OCI-LY7 (cell line): ENCODE measurements around the gene KCTD3.

Source experiments
- CTCF ChIP-seq: fragments of 200-600 bp; sonication (generic); conservative IDR thresholded peaks from 2 replicates; pipeline ENCODE4 v1.5.1; 2014; ENCODE audit warnings: mild to moderate bottlenecking, antibody characterized with exemption, low read length, moderate library complexity, mixed read lengths
- EZH2phosphoT487 ChIP-seq: fragments of 200-600 bp; sonication (generic); IDR thresholded peaks from 2 replicates; pipeline ENCODE4 v1.6.1; 2018; ENCODE audit warnings: low read depth, borderline replicate concordance, mild to moderate bottlenecking, mixed run types, antibody characterized with exemption, low read length, moderate library complexity, mixed read lengths

- no peak for TF ChIP-seq CTCF
- TF ChIP-seq EZH2phosphoT487 = no peak
Measured at GRCh38 chr1:215529111-215529510, 38.0 kb upstream of the KCTD3 start.
